ENCODE measurements around the gene HOXA9. TPM values are rescaled to one million over a fixed set of nuclear protein-coding genes. Genes with fewer than 3 reads are reported as not detected.
A peak's percentile ranks its signal among the peaks of the same experiment; 100 is the strongest.

Gene HOXA9
- total RNA-seq, 2 donors from 2014 or later = not detected

DNA sequence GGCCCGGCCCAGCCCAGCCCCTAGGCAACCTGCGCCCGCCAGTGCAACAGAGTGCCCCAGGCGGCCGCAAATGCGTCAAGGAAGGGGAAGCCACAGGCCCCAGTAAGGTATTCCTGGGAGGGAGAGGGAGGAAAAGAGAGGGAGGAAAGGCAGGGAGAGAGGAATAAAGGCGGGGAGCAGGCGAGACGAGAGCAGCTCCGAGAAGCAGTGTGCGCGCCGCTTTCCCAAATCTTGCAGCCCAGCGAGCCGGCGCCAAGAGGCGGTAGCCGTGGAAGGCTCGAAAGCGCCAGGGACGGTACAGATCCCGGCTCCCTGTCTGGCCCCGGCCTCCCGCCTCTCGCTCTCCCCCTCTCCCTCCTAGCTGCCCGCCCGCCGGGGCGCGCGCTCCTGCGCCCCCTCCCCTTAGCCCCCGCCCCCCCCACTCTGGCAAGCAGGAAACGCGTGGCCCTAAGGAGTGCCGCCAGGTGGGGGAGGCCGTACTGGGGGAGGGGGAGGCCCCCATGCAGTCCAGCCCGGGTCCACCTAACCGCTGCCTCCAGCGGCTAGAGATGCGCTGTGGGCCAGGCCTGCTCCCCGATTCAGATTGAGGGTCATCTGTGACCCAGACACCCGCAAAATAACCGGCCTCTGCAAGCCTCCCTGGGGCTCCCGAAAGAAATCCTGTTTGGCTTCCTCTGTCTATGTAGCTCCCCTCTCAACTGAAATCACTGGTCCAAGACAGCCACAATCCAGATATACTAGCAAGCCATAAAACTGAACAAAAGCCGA lies 4.5 kb upstream of the HOXA9 start:
- no peak for DNase-seq (ENCODE audit: low spot score)
- ATAC-seq (ENCODE audit: insufficient number of reproducible peaks, low FRiP score, low read depth) = no peak

DNA sequence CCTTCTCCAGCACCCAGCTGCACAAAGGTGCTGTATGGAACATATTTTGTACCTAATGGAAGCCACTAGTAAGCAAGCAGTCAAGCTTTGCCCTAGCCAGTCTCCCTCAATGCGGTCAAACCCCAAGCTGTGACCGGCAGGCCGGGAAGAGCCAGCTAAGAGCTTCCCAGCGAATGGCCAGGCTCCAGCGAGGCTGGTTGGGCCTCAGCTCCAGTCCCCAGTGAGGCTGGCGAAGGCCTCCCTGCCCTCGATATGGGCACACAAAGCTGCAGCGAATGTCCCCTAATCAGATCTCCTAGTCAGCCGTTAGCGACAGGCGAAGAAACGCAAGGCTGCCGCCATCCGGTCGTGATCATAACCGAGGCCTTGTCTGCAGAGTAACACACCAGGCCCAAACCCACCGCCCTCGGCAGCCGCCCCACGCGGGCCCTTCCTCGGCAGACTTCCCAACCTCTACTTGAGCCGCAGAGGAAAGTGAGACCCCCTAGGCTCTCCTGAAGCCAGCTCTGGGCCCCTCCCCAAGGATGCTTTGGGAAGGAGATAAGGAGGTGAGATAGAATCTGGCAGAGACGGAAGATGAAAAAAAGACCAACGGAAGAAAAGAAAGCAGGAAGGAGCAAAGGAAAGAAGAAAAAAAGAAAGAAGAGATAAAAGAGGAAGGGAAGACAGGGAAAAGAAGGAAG lies 3.1 kb upstream of the HOXA9 start:
- H3K27me3 ChIP-seq (replicated peaks; ENCODE audit: insufficient read depth) = peaks cover 14% of the 10 kb centered on the region
- H3K4me1 ChIP-seq (ENCODE audit: control insufficient read depth in 1 of 2, low read depth in 2 of 2) = peaks cover 12 to 29% of the 10 kb centered on the region in 2 donors

More for the DNA sequence above, 4.5 kb upstream of the HOXA9 start:
- TF ChIP-seq, protein P1, sequence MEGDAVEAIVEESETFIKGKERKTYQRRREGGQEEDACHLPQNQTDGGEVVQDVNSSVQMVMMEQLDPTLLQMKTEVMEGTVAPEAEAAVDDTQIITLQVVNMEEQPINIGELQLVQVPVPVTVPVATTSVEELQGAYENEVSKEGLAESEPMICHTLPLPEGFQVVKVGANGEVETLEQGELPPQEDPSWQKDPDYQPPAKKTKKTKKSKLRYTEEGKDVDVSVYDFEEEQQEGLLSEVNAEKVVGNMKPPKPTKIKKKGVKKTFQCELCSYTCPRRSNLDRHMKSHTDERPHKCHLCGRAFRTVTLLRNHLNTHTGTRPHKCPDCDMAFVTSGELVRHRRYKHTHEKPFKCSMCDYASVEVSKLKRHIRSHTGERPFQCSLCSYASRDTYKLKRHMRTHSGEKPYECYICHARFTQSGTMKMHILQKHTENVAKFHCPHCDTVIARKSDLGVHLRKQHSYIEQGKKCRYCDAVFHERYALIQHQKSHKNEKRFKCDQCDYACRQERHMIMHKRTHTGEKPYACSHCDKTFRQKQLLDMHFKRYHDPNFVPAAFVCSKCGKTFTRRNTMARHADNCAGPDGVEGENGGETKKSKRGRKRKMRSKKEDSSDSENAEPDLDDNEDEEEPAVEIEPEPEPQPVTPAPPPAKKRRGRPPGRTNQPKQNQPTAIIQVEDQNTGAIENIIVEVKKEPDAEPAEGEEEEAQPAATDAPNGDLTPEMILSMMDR (IDR thresholded peaks at IDR 0.05) = no peak
- peaks cover 22 to 37% of the 10 kb centered on the region in 2 donors for H3K4me1 ChIP-seq (ENCODE audit: control insufficient read depth in 1 of 2, low read depth in 2 of 2)
- H3K36me3 ChIP-seq = no peaks in the 10 kb centered on the region
- no peak overlapping the region for H3K27ac ChIP-seq
- H3K9me3 ChIP-seq = no peaks in the 10 kb centered on the region
- H3K4me3 ChIP-seq = peak overlapping the region; percentile 13
- H3K27me3 ChIP-seq (replicated peaks; ENCODE audit: insufficient read depth) = peaks cover 24% of the 10 kb centered on the region

DNA sequence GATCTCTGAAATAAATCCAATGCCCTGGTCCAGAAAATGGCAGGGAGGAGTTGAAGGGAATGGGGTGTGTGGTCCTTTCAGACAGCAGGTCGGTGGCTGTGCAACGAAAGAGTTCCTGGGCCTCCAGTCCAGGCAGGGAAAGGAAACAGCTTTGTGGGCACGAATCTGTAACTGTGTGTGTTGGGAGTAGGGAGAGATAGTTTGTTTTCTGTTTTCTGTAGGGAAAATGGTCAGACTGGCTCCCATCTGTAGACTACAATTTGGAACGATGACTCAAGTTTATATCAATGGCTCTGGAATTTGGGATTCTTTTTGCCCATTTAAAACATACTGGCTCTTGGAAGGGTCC lies 2.6 kb upstream of the HOXA9 start:
- Histone ChIP-seq H3K9me3 (no peaks in the 10 kb centered on the region), H3K36me3 (no peaks in the 10 kb centered on the region), H3K27me3 (replicated peaks; ENCODE audit: insufficient read depth) (peaks cover 9% of the 10 kb centered on the region), H3K27ac (no peak overlapping the region), H3K4me3 (no peak overlapping the region), H3K4me1 (ENCODE audit: control insufficient read depth in 1 of 2, low read depth in 2 of 2) (peaks cover 7 to 24% of the 10 kb centered on the region in 2 donors)
- ATAC-seq (ENCODE audit: insufficient number of reproducible peaks, low FRiP score, low read depth) (no peak), DNase-seq (ENCODE audit: low spot score) (no peak)
- TF ChIP-seq, protein P1 (IDR thresholded peaks at IDR 0.05) = no peak

More for the DNA sequence above, 3.1 kb upstream of the HOXA9 start:
- ATAC-seq (ENCODE audit: insufficient number of reproducible peaks, low FRiP score, low read depth) (no peak), DNase-seq (ENCODE audit: low spot score) (no peak)
- H3K9me3 ChIP-seq = no peaks in the 10 kb centered on the region
- no peak overlapping the region for H3K27ac ChIP-seq
- no peaks in the 10 kb centered on the region for H3K36me3 ChIP-seq
- no peak overlapping the region for H3K4me3 ChIP-seq
- TF ChIP-seq, protein P1 (IDR thresholded peaks at IDR 0.05) = no peak

DNA sequence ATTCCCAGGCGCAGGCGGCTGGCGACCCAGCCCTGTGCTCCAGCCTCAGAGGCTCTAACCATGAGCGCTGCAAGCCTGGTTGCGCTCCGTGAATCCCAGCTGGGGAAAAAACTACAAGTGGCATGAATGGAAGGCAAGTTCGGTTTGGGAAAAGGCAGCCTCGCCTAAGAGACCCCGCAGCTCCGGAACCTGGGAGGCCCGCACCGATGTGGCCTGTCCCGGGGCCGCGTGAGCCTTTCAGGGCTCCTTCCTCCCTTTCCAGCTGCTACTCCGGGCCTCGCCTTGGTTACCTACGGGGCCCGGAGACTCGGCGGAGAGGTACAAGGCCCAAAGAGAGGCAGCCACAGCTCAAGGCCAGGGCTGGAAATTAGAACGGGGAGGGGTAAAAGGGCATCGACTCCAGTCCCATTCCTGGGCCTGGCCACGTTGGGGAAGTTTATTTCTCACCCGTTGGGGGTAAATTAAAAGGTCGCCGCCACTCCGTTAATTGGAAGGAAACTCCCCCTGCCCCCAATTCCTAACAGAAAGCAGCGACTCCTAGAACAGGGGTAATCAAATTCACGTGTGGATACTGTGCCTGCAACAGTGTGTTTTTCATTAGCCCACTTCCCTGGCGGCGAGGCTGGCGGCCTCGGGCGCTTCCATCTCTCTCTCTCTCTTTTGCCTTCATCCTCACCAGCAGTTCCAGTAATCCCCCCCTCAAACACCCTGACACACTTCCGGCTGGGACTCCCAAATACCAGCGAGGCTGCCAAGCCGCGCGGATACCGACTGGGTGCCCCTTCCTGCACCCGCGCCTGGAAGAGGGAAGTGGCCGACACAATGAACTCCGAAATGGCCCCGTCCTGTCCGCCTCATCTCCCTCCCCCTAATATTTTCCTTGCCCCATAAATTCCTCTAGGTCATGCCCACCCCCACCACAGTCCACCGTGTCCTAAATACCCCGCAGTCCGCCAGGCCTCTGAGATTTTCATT lies 1.5 kb upstream of the HOXA9 start:
- TF ChIP-seq, protein P1 (IDR thresholded peaks at IDR 0.05) = no peak
- H3K4me3 ChIP-seq = peak overlapping the region; percentile 62
- ATAC-seq (ENCODE audit: insufficient number of reproducible peaks, low FRiP score, low read depth) (no peak), DNase-seq (ENCODE audit: low spot score) (no peak)
- H3K27me3 ChIP-seq (replicated peaks; ENCODE audit: insufficient read depth) = peaks cover 9% of the 10 kb centered on the region
- H3K27ac ChIP-seq = peak overlapping the region in 1 of 2 donors; percentile 11
- peaks cover 7 to 17% of the 10 kb centered on the region in 2 donors for H3K4me1 ChIP-seq (ENCODE audit: control insufficient read depth in 1 of 2, low read depth in 2 of 2)
- H3K9me3 ChIP-seq = no peaks in the 10 kb centered on the region
- H3K36me3 ChIP-seq = no peaks in the 10 kb centered on the region
